Neural cell (in vitro differentiated cells): ENCODE data around the gene SAG. TPM values are rescaled to one million over a fixed set of nuclear protein-coding genes. Genes with fewer than 3 reads are reported as not detected.

ENCODE experiments used
- H2AFZ ChIP-seq: fragments of 200-600, 300-800 bp; sonication (generic), shearing (Covaris generic); 2 replicates; pipeline ENCODE4 v1.6.0; 2014; ENCODE audit warnings: low read depth, mild to moderate bottlenecking, antibody characterized with exemption, low read length, moderate library complexity
- H3F3A ChIP-seq: fragments of 200-600 bp; shearing (Covaris generic); 2 replicates; pipeline ENCODE4 v1.6.1; 2016; ENCODE audit warnings: mild to moderate bottlenecking, moderate library complexity, mixed read lengths, antibody characterized with exemption, low read length; ENCODE audit not compliant: insufficient read depth, poor library complexity, severe bottlenecking
- H3K27ac ChIP-seq: fragments of 200-600, 300-800 bp; sonication (generic), shearing (Covaris generic); 2 replicates; pipeline ENCODE4 v1.5.1; 2014; ENCODE audit warnings: mild to moderate bottlenecking, low read length, moderate library complexity
- H3K27me3 ChIP-seq: fragments of 300-800, 200-600 bp; sonication (generic), shearing (Covaris generic); 2 replicates; pipeline ENCODE4 v1.6.0; 2014; ENCODE audit warnings: mild to moderate bottlenecking, low read depth, low read length, moderate library complexity; ENCODE audit not compliant: insufficient read depth
- H3K36me3 ChIP-seq: fragments of 300-800, 200-600 bp; sonication (generic), shearing (Covaris generic); 2 replicates; pipeline ENCODE4 v1.5.1; 2014; ENCODE audit warnings: mild to moderate bottlenecking, antibody characterized with exemption, low read length, moderate library complexity; ENCODE audit not compliant: insufficient read depth
- H3K4me2 ChIP-seq: fragments of 300-800, 200-600 bp; sonication (generic), shearing (Covaris generic); 2 replicates; pipeline ENCODE4 v1.6.0; 2014; ENCODE audit warnings: mild to moderate bottlenecking, low read length
- H3K4me3 ChIP-seq: fragments of 300-800, 200-600 bp; sonication (generic), shearing (Covaris generic); 2 replicates; pipeline ENCODE4 v1.5.1; 2014; ENCODE audit warnings: mild to moderate bottlenecking, low read length, moderate library complexity
- H3K79me2 ChIP-seq: fragments of 200-600 bp; shearing (Covaris generic); replicated peaks from 2 replicates; pipeline ENCODE4 v1.6.0; 2014; ENCODE audit warnings: mild to moderate bottlenecking, low read length, moderate library complexity; ENCODE audit not compliant: insufficient read depth
- H3K9ac ChIP-seq: fragments of 300-800, 200-600 bp; sonication (generic), shearing (Covaris generic); 2 replicates; pipeline ENCODE4 v1.6.1; 2016; ENCODE audit warnings: mild to moderate bottlenecking, low read length, mixed read lengths
- H3K9me2 ChIP-seq: fragments of 200-600 bp; shearing (Covaris generic); 2 replicates; pipeline ENCODE4 v1.6.1; 2016; ENCODE audit warnings: mild to moderate bottlenecking, low read length, mixed read lengths; ENCODE audit not compliant: insufficient read depth
- H3K9me3 ChIP-seq: fragments of 200-600, 300-800 bp; sonication (generic), shearing (Covaris generic); 2 replicates; pipeline ENCODE4 v1.6.1; 2016; ENCODE audit warnings: mild to moderate bottlenecking, mixed run types, low read length, moderate library complexity, mixed read lengths
- H4K20me1 ChIP-seq: fragments of 200-600 bp; shearing (Covaris generic); 2 replicates; pipeline ENCODE4 v1.6.1; 2016; ENCODE audit warnings: mild to moderate bottlenecking, mixed run types; ENCODE audit not compliant: insufficient read depth
- CTCF ChIP-seq: fragments of 450-650 bp; IDR thresholded peaks from 2 replicates; pipeline ENCODE4 v1.5.1; 2014; ENCODE audit warnings: antibody characterized with exemption, mild to moderate bottlenecking, moderate library complexity; ENCODE audit not compliant: poor library complexity, severe bottlenecking
- EP300 ChIP-seq: fragments of 450-650 bp; conservative IDR thresholded peaks from 2 replicates; pipeline ENCODE4 v1.6.1; 2014; ENCODE audit warnings: antibody characterized with exemption, mild to moderate bottlenecking, moderate library complexity; ENCODE audit not compliant: poor library complexity, severe bottlenecking
- EZH2 ChIP-seq: fragments of 200-600, 300-800 bp; shearing (Covaris generic), sonication (generic); IDR thresholded peaks from 2 replicates; pipeline ENCODE4 v1.6.1; 2014; ENCODE audit warnings: antibody characterized with exemption, low read length, borderline replicate concordance, mild to moderate bottlenecking; ENCODE audit not compliant: insufficient read depth, poor library complexity, severe bottlenecking
- MXI1 ChIP-seq: fragments of 450-650 bp; conservative IDR thresholded peaks from 2 replicates; pipeline ENCODE4 v1.6.1; 2014; ENCODE audit warnings: antibody characterized with exemption, mild to moderate bottlenecking; ENCODE audit not compliant: poor library complexity, severe bottlenecking
- POLR2AphosphoS5 ChIP-seq: IDR thresholded peaks from 2 replicates; pipeline ENCODE4 v1.6.1; 2012
- RAD21 ChIP-seq: fragments of 450-650 bp; conservative IDR thresholded peaks from 2 replicates; pipeline ENCODE4 v1.6.1; 2014; ENCODE audit warnings: antibody characterized with exemption, mild to moderate bottlenecking, moderate library complexity
- REST ChIP-seq: IDR thresholded peaks from 2 replicates; pipeline ENCODE4 v1.6.1; 2012; ENCODE audit warnings: borderline replicate concordance
- SMC3 ChIP-seq: fragments of 450-650 bp; conservative IDR thresholded peaks from 2 replicates; pipeline ENCODE4 v1.6.1; 2014; ENCODE audit warnings: antibody characterized with exemption, mild to moderate bottlenecking, moderate library complexity; ENCODE audit not compliant: poor library complexity
- TAF1 ChIP-seq: IDR thresholded peaks from 2 replicates; pipeline ENCODE4 v1.6.1; 2012; ENCODE audit warnings: low read depth
- polyA plus RNA-seq: library from polyadenylated mRNA; depleted of rRNA; stranded (reverse); fragments of >200 nt; gene quantifications from 2 replicates; pipeline ENCODE4 v1.2.3, GENCODE V29; 2014

Gene SAG
- polyA plus RNA-seq, 1 donor from 2014 or later = not detected

- H3K27ac ChIP-seq = no peak overlapping the region
- H3K27me3 ChIP-seq = no peaks in the 10 kb centered on the region
- no peaks in the 10 kb centered on the region for H3K9me3 ChIP-seq
- TF ChIP-seq REST = no peak
- no peak for TF ChIP-seq EZH2
- TF ChIP-seq EP300 = no peak
- no peak for TF ChIP-seq RAD21
- TF ChIP-seq SMC3 = no peak
- TF ChIP-seq TAF1 = no peak
- TF ChIP-seq MXI1 = no peak
- TF ChIP-seq POLR2AphosphoS5 = no peak
- no peak for TF ChIP-seq CTCF
- no peaks in the 10 kb centered on the region for H4K20me1 ChIP-seq
- no peaks in the 10 kb centered on the region for H3F3A ChIP-seq
- H2AFZ ChIP-seq = no peak overlapping the region
- no peak overlapping the region for H3K9ac ChIP-seq
- no peak overlapping the region for H3K4me3 ChIP-seq
- no peaks in the 10 kb centered on the region for H3K79me2 ChIP-seq
- peaks cover 15% of the 10 kb centered on the region for H3K36me3 ChIP-seq
- H3K4me2 ChIP-seq = no peak overlapping the region
- no peaks in the 10 kb centered on the region for H3K9me2 ChIP-seq
Observed at GRCh38 chr2:233281553-233281952, 26.1 kb upstream of the SAG start.

- Histone ChIP-seq H3K4me3 (no peak overlapping the region), H3K27me3 (no peaks in the 10 kb centered on the region), H3F3A (no peaks in the 10 kb centered on the region), H3K36me3 (peaks cover 15% of the 10 kb centered on the region), H3K27ac (no peak overlapping the region), H3K9me3 (no peaks in the 10 kb centered on the region), H2AFZ (no peak overlapping the region), H3K4me2 (no peak overlapping the region), H3K79me2 (no peaks in the 10 kb centered on the region), H3K9ac (no peak overlapping the region), H4K20me1 (no peaks in the 10 kb centered on the region), H3K9me2 (no peaks in the 10 kb centered on the region)
- TF ChIP-seq EP300 = no peak
- TF ChIP-seq MXI1 = no peak
- no peak for TF ChIP-seq CTCF
- no peak for TF ChIP-seq REST
- TF ChIP-seq EZH2 = no peak
- TF ChIP-seq SMC3 = no peak
- no peak for TF ChIP-seq TAF1
Observed at GRCh38 chr2:233281992-233282603, 25.5 kb upstream of the SAG start.
